IMR-90 (cell line): ENCODE data around the gene HERC3. TPM values are rescaled to one million over a fixed set of nuclear protein-coding genes. Genes with fewer than 3 reads are reported as not detected.

Experiments
- ATAC-seq: fragments of 200-7000 bp; cut with Tn5 transposase; 2 replicates; pipeline ENCODE4 v1.9.1; 2020; ENCODE audit warnings: low read depth, mild to moderate bottlenecking, moderate library complexity
- BruUV-seq: library from RNA; stranded (reverse); fragments of 400-500 nt; replicated peaks from 2 replicates; lab custom pipeline; 2021; lab: Mats Ljungman, UMichigan
- CTCF ChIA-PET: fragments of 300-600 bp; formaldehyde crosslinking; extraction: SDS; loops from one replicate; lab custom pipeline; 2021; ENCODE audit warnings: antibody characterized with exemption; lab: Yijun Ruan, JAX
- POLR2A ChIA-PET: fragments of 300-600 bp; sonication (Branson Sonifier 250); formaldehyde crosslinking; loops from one replicate; lab custom pipeline; 2022; ENCODE audit warnings: antibody characterized with exemption; ENCODE audit not compliant: unreplicated experiment; lab: Charles Lee
- DNase-seq: peaks from one replicate; pipeline ENCODE4 v3.0.0; 2013
- H2AFZ ChIP-seq: replicated peaks from 2 replicates; pipeline ENCODE3; 2013; ENCODE audit warnings: low read length, mild to moderate bottlenecking; ENCODE audit not compliant: poor library complexity
- H2AK5ac ChIP-seq: 2 replicates; pipeline ENCODE4 v1.6.1; 2013; ENCODE audit warnings: low read depth, low read length, inconsistent platforms
- H2AK9ac ChIP-seq: replicated peaks from 2 replicates; pipeline ENCODE3; 2013; ENCODE audit warnings: mild to moderate bottlenecking, low read depth, low read length, moderate library complexity; ENCODE audit not compliant: poor library complexity
- H2BK120ac ChIP-seq: 2 replicates; pipeline ENCODE4 v1.6.1; 2013; ENCODE audit warnings: low read depth, low read length, inconsistent platforms
- H2BK15ac ChIP-seq: 3 replicates; pipeline ENCODE4 v1.6.1; 2013; ENCODE audit warnings: low read depth, low read length, inconsistent platforms
- H2BK20ac ChIP-seq: 2 replicates; pipeline ENCODE4 v1.6.1; 2013; ENCODE audit warnings: low read depth, mild to moderate bottlenecking, inconsistent platforms, low read length, moderate library complexity
- H2BK5ac ChIP-seq: 2 replicates; pipeline ENCODE4 v1.6.1; 2013; ENCODE audit warnings: mild to moderate bottlenecking, low read depth, low read length, inconsistent platforms; ENCODE audit not compliant: poor library complexity, severe bottlenecking
- H3K14ac ChIP-seq: replicated peaks from 2 replicates; pipeline ENCODE4 v1.6.1; 2013; ENCODE audit warnings: low read depth, low read length, inconsistent platforms
- H3K18ac ChIP-seq: 2 replicates; pipeline ENCODE4 v1.6.1; 2013; ENCODE audit warnings: low read depth, low read length, control low read depth
- H3K23ac ChIP-seq: 2 replicates; pipeline ENCODE4 v1.6.1; 2013; ENCODE audit warnings: low read depth, low read length, inconsistent platforms
- H3K27ac ChIP-seq: 2 replicates; pipeline ENCODE4 v1.5.1; 2013; ENCODE audit warnings: mild to moderate bottlenecking, control low read depth, low read length; ENCODE audit not compliant: insufficient read depth
- H3K27me3 ChIP-seq: 2 replicates; pipeline ENCODE4 v1.6.1; 2013; ENCODE audit warnings: low read length; ENCODE audit not compliant: control insufficient read depth, insufficient read depth
- H3K36me3 ChIP-seq: 2 replicates; pipeline ENCODE4 v1.6.1; 2013; ENCODE audit warnings: low read length, mixed read lengths; ENCODE audit not compliant: control insufficient read depth, insufficient read depth
- H3K4ac ChIP-seq: 2 replicates; pipeline ENCODE4 v1.6.1; 2013; ENCODE audit warnings: low read depth, low read length, inconsistent platforms
- H3K4me1 ChIP-seq: 2 replicates; pipeline ENCODE4 v1.6.1; 2013; ENCODE audit warnings: low read length, mixed read lengths; ENCODE audit not compliant: control insufficient read depth, insufficient read depth
- H3K4me2 ChIP-seq: 2 replicates; pipeline ENCODE4 v1.6.1; 2013; ENCODE audit warnings: low read depth, mild to moderate bottlenecking, control low read depth, low read length, moderate library complexity
- H3K4me3 ChIP-seq: 2 replicates; pipeline ENCODE4 v1.5.1; 2013; ENCODE audit warnings: low read depth, mild to moderate bottlenecking, control low read depth, low read length, moderate library complexity; ENCODE audit not compliant: insufficient read depth
- H3K56ac ChIP-seq: 2 replicates; pipeline ENCODE4 v1.6.1; 2013; ENCODE audit warnings: low read length, inconsistent platforms; ENCODE audit not compliant: insufficient read depth; ENCODE audit errors: extremely low read depth
- H3K79me1 ChIP-seq, 2 experiments: 2 replicates each; pipeline ENCODE4 v1.6.1; 2013; ENCODE audit warnings: low read length in 2 of 2, inconsistent platforms in 1 of 2, low read depth in 1 of 2
- H3K9ac ChIP-seq: 2 replicates; pipeline ENCODE4 v1.6.1; 2013; ENCODE audit warnings: low read depth, low read length, control low read depth
- H3K9me1 ChIP-seq: 2 replicates; pipeline ENCODE4 v1.6.1; 2013; ENCODE audit warnings: low read length, inconsistent platforms; ENCODE audit not compliant: insufficient read depth
- H3K9me3 ChIP-seq: 2 replicates; pipeline ENCODE4 v1.6.1; 2013; ENCODE audit warnings: low read length; ENCODE audit not compliant: control insufficient read depth, insufficient read depth
- H4K20me1 ChIP-seq: 2 replicates; pipeline ENCODE4 v1.6.1; 2013; ENCODE audit warnings: low read length, inconsistent platforms; ENCODE audit not compliant: insufficient read depth
- H4K5ac ChIP-seq: 2 replicates; pipeline ENCODE4 v1.6.1; 2013; ENCODE audit warnings: mild to moderate bottlenecking, low read depth, low read length, control low read depth
- H4K8ac ChIP-seq, 2 experiments: 2 replicates each; pipeline ENCODE4 v1.6.1; 2013; ENCODE audit warnings: low read depth in 2 of 2, low read length in 2 of 2, control low read depth in 1 of 2, inconsistent platforms in 1 of 2
- H4K91ac ChIP-seq: 2 replicates; pipeline ENCODE4 v1.6.1; 2013; ENCODE audit warnings: low read depth, low read length, inconsistent platforms; ENCODE audit not compliant: insufficient read depth
- BHLHE40 ChIP-seq: fragments of 150-350 bp; IDR thresholded peaks from 2 replicates; pipeline ENCODE4 v1.6.1; 2016; ENCODE audit warnings: mild to moderate bottlenecking, low read depth, low read length
- FOS ChIP-seq: fragments of 150-350 bp; IDR thresholded peaks from 2 replicates; pipeline ENCODE4 v1.6.1; 2016; ENCODE audit warnings: low read depth, low read length
- NFE2L2 ChIP-seq: fragments of 150-350 bp; IDR thresholded peaks from 2 replicates; pipeline ENCODE4 v1.6.1; 2016; ENCODE audit warnings: low read depth, mild to moderate bottlenecking, low read length
- RAD21 ChIP-seq: IDR thresholded peaks from 2 replicates; pipeline ENCODE4 v1.6.1; 2012; ENCODE audit warnings: low read length, improper control_type of control experiment
- RFX5 ChIP-seq: IDR thresholded peaks from 2 replicates; pipeline ENCODE4 v1.8.0; 2012; ENCODE audit warnings: low read depth, mild to moderate bottlenecking, low read length, moderate library complexity
- WGBS, 2 experiments: methylation state at CpG; one replicate each; pipeline versions ENCODE4 v1.1.5 to v1.1.7; 2013; ENCODE audit warnings: missing lambda C conversion rate in 2 of 2; ENCODE audit not compliant: insufficient read length in 1 of 2; ENCODE audit errors: extremely low coverage in 2 of 2; 5-methylcytosine and 5-hydroxymethylcytosine counted together
- dilution Hi-C: fragments of 300-500 bp; cut with HindIII; formaldehyde crosslinking; loops from one replicate; pipeline ENCODE4 v1.14.3; 2018; ENCODE audit warnings: low sequenced_read_pairs; ENCODE audit not compliant: unreplicated experiment
- in situ Hi-C: fragments of 300-500 bp; cut with MboI; formaldehyde crosslinking; loops from 3 replicates; pipeline ENCODE4 v1.14.3; 2019; ENCODE audit warnings: low sequenced_read_pairs, inconsistent platforms, mixed read lengths
- intact Hi-C: fragments of 100-400 bp; cut with micrococcal nuclease; formaldehyde crosslinking; loops from 2 replicates; pipeline ENCODE4 v1.10.0; 2022
- polyA plus RNA-seq, 3 experiments: library from polyadenylated mRNA; depleted of rRNA; stranded (reverse); fragments of >200 nt; gene quantifications; 2 replicates each; pipeline ENCODE4 v1.2.3, GENCODE V29; 2012; ENCODE audit warnings: low replicate concordance in 1 of 3
- total RNA-seq: library from RNA; depleted of rRNA; stranded (reverse); fragments of >200 nt; gene quantifications from 2 replicates; pipeline ENCODE4 v1.2.3, GENCODE V29; 2012
- TF ChIP-seq, protein P1 (sequence below): conservative IDR thresholded peaks from 2 replicates; pipeline ENCODE4 v1.5.1; 2012; ENCODE audit warnings: mild to moderate bottlenecking, low read depth, low read length, improper control_type of control experiment

HERC3 gene
- total and polyA plus RNA-seq, 2 of the 4 experiments (the other 2 are of a cell fraction) = 8.9 to 9.5 TPM

DNA sequence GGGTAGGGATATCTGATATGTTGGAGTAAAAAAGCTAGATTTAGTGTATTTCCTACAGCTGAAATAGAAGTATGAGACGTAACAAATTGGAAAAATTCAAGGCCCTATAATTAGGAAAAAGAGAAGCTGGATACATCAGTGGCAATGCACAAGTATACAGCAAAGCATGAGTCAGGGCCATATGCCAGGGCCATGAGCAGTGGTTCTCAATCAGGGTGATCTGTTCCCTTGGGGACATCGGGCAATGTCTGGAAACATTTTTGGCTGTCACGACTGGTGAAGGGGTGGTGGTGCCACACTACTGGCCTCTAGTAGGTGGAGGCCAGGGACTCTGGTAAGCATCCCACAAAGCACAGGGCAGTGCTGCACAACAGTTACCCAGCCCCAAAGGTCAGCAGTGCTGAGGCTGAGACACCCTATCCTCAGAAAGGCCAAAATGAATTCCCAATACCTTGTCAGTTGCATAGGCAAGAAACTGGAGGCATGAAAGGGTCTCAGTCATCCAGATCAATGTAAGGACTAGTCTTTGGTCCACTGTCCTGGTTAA is 142.2 kb downstream of the HERC3 start:
- H3K9me3 ChIP-seq = no peaks in the 10 kb centered on the region
- intact Hi-C loops = no loop called here
- H2BK120ac ChIP-seq = no peak overlapping the region
- no peak overlapping the region for H2AK5ac ChIP-seq
- no peak overlapping the region for H2BK15ac ChIP-seq
- H3K23ac ChIP-seq = no peak overlapping the region
- no peak overlapping the region for H3K56ac ChIP-seq
- peaks cover 2% of the 10 kb centered on the region; the same call in 1 of the 2 replicates for H3K4me1 ChIP-seq
- H4K91ac ChIP-seq = no peak overlapping the region
- peaks cover 8% of the 10 kb centered on the region for H3K9me1 ChIP-seq
- H3K4ac ChIP-seq = no peak overlapping the region
- H4K5ac ChIP-seq = no peak overlapping the region
- H3K9ac ChIP-seq = no peak overlapping the region
- no peak overlapping the region for H4K8ac ChIP-seq
- no peak for TF ChIP-seq RAD21
- TF ChIP-seq NFE2L2 = no peak
- no peak for TF ChIP-seq FOS
- no peak for TF ChIP-seq BHLHE40
- TF ChIP-seq, protein P1, sequence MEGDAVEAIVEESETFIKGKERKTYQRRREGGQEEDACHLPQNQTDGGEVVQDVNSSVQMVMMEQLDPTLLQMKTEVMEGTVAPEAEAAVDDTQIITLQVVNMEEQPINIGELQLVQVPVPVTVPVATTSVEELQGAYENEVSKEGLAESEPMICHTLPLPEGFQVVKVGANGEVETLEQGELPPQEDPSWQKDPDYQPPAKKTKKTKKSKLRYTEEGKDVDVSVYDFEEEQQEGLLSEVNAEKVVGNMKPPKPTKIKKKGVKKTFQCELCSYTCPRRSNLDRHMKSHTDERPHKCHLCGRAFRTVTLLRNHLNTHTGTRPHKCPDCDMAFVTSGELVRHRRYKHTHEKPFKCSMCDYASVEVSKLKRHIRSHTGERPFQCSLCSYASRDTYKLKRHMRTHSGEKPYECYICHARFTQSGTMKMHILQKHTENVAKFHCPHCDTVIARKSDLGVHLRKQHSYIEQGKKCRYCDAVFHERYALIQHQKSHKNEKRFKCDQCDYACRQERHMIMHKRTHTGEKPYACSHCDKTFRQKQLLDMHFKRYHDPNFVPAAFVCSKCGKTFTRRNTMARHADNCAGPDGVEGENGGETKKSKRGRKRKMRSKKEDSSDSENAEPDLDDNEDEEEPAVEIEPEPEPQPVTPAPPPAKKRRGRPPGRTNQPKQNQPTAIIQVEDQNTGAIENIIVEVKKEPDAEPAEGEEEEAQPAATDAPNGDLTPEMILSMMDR = no peak
- TF ChIP-seq RFX5 = no peak
- no peak overlapping the region; the same call in 1 of the 2 replicates for H2BK20ac ChIP-seq
- ChIA-PET CTCF (interaction anchor here (0.5 kb wide), 1 partner anchor 19 kb away, joined by 7 read pairs; no protein-coding TSS in a partner anchor), POLR2A (no interaction called here)
- H4K20me1 ChIP-seq = no peaks in the 10 kb centered on the region
- no CpG with 5 or more reads among the region's 3 CpGs for WGBS, 2 experiments
- H3K4me3 ChIP-seq = no peak overlapping the region
- BruUV-seq = no TSS peak
- H2AK9ac ChIP-seq = no peak overlapping the region
- no peaks in the 10 kb centered on the region for H3K27me3 ChIP-seq
- H3K36me3 ChIP-seq = peaks cover 37% of the 10 kb centered on the region
- no peak overlapping the region for H3K27ac ChIP-seq
- 0 out of 4 replicates have a peak, but pooled peaks cover 0 to 7% of the 10 kb centered on the region in 2 experiments for H3K79me1 ChIP-seq
- H3K4me2 ChIP-seq = no peak overlapping the region
- H3K18ac ChIP-seq = no peak overlapping the region
- peak; percentile 7 for DNase-seq
- no peak overlapping the region for H3K14ac ChIP-seq
- dilution Hi-C loops = no loop called here
- H2BK5ac ChIP-seq = no peak overlapping the region
- no peak for ATAC-seq
- H2AFZ ChIP-seq = no peak overlapping the region
- in situ Hi-C loops = no loop called here
